GM18520 (cell line): ENCODE measurements around the gene LRG1.

Source experiments
- ATAC-seq: cut with Tn5 transposase; IDR thresholded peaks from one replicate; pipeline ENCODE4 v1.9.1; 2021; ENCODE audit not compliant: unreplicated experiment

LRG1 gene

DNA sequence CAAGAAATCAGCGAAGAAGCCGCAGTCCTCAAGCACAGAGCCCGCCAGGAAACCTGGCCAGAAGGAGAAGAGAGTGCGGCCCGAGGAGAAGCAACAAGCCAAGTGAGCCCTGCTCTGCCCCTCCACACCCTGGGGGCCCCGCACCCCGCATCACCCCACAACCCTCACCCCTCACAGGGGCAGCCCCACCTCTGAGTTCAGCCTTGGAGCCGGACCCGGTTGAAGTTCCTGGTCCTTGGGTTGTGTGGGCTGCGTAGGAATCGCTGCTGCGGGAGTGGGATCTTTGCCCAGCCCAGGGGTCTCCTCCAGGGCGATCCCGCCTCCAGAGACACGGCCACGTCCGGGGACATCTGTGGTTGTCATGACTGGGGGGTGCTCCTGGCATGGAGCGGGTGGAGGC lies 43.5 kb downstream of the LRG1 start:
- ATAC-seq, result no peak

DNA sequence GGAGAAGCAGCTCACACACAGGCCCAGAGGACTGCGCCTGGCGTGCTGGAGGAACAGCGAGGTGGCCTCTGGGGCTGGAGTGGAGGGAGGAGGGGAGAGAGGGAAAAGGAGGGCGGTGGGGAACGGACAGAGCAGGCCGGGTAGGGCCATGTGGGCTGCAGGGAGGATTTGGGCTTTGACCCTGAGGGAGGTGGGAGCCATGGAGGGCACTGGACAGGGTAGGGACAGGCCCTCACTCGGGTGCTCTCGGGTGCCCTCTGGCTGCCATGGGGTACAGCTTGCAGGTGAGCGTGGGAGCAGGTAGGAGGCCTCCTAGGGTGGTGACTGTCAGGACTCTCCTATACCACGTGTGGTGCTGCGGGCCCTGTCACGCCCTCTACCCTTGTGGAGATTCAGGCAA lies 44.4 kb downstream of the LRG1 start:
- ATAC-seq, result no peak

DNA sequence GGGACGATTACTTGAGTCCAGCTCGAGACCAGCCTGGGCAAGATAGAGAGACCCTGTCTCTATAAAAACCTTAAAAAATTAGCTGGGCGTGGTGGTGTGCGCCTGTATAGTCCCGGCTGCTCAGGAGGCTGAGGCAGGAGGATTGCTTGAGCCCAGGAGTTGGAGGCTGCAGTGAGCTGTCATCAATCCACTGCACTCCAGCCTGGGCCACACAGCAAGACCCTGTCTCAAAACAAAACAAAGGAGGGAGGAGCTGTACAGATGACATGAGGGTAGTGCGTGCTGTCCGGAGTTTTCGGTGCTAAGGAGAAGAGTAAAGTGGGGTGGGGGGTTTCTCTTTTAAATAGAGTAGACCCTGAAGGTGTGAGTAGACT lies 45.2 kb downstream of the LRG1 start:
- no peak for ATAC-seq

DNA sequence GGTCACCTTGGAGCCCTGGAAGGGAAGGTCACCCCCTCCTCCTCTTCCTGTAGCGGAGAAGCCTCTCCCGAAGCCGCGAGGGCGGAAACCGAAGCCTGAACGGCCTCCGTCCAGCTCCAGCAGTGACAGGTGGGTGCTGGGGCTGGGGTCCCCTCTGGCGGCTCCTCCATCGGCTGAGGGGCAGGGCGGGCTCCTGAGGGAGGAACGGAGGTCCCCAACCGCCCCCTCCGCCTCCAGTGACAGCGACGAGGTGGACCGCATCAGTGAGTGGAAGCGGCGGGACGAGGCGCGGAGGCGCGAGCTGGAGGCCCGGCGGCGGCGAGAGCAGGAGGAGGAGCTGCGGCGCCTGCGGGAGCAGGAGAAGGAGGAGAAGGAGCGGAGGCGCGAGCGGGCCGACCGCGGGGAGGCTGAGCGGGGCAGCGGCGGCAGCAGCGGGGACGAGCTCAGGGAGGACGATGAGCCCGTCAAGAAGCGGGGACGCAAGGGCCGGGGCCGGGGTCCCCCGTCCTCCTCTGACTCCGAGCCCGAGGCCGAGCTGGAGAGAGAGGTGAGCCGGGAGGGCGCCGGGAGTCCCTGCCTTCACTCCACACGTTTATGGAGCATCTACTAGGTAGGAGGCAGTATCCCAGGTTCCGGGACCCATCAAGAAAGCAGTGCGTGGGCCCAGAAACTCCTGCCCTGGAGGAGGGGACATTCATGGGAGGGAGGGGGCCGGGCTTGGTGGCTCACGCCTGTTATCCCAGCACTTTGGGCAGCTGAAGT lies 45.7 kb downstream of the LRG1 start:
- ATAC-seq, result no peak

DNA sequence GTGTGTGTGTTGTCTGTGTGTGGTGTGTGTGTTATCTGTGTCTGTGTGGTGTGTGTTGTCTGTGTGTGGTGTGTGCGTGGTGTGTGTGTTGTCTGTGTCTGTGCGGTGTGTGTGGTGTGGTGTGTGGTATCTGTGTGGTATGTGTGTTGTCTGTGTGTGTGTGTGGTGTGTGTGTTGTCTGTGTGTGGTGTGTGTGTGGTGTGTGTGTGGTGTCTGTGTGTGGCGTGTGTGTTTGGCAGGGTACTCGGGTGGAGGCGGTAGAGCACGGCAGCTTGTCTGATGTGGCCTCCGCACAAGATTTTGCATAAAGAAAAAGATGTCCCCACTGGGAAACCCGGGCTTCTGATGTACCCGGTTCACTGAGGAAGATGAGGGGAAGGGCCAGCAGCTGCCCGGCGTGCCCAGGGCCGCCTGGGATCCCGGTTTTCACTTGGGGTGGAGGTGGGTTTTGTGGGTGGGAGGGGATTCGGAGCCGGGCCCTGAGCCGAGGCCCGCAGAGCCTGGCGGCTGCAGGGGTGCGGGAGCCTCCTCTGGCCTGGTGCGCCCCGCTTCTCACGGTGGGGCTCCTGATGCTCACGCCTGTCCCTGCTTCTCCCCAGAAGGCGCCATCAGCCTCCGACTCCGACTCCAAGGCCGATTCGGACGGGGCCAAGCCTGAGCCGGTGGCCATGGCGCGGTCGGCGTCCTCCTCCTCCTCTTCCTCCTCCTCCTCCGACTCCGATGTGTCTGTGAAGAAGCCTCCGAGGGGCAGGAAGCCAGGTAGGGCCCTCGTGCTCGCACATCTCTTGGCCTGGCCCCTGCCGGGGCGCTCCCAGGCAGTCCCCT lies 46.5 kb downstream of the LRG1 start:
- no peak for ATAC-seq

DNA sequence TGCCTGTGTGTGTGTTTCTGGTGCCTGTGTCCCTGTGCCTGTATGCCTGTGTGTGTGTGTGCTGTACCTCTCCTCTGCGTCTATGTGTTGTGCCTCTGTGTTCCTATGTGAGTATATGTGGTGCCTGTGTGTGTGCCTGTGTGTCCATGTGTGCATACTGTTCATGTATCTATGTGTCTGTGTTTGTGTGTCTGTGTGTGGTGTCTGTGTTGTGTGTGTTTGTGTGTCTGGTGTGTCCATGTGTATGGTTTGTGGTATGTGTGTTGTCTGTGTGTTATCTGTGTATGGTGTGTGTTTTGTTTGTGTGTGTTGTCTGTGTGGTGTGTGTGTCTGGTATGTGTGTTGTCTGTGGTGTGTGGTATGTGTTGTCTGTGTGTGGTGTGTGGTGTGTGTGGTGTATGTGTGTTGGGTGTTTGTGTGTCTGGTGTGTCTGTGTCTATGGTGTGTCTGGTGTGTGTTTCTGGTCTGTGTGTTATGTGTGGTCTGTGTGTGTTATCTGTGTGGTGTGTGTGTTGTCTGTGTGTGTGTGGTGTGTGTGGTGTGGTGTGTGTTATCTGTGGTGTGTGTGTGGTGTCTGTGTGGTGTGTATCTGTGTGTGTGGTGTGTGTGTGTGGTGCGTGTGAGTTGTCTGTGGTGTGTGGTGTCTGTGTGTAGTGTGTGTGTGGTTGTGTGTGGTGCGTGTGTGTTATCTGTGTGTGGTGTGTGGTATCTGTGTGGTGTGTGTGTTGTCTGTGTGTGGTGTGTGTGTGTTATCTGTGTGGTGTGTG lies 47.3 kb downstream of the LRG1 start:
- ATAC-seq, result no peak

DNA sequence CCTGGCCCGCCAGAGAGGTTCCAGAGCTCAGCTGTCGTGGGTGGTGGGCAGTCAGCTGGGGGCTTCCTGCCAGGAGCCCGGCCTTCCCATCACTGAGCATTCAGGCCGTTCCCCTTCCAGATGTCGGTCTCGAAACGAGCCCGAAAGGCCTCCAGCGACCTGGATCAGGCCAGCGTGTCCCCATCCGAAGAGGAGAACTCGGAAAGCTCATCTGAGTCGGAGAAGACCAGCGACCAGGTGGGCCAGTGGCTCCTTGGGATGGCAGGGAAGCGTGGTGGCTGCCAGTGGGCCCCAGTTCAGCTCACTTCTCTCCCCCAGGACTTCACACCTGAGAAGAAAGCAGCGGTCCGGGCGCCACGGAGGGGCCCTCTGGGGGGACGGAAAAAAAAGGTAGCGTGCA lies 48.4 kb downstream of the LRG1 start:
- no peak for ATAC-seq

DNA sequence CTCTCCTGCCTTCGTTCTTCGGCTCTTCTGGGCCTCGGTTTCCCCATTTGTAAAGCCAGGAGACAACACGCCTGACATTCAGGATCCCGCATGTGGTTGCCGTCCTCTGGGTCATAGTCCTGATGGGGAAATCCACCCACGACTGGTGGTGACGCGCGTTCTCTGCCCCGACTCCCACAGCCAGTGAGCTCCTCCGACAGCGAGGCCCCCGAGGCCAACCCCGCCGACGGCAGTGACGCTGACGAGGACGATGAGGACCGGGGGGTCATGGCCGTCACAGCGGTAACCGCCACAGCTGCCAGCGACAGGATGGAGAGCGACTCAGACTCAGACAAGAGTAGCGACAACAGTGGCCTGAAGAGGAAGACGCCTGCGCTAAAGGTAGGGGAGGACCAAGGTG lies 51.3 kb downstream of the LRG1 start:
- no peak for ATAC-seq

DNA sequence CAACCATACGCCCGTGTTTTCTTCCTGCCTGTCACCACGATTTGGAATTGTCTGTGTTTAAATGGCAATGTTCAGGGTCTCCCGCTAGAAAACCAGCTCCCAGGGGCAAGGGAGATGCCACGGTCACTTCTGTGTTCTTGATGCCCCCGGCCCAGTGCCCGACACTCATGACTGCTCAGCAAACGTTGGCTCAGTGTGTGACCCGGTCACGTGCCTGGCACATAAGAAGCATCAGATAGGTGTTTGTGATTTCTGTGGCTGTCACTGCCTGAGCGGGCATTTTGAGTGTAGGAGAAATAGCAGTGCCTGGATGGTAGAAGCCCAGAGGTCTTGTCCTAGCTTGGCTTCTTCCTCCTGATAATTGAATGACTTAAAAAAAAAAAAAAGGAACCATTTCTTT lies 52.3 kb downstream of the LRG1 start:
- no peak for ATAC-seq
